B cell (primary cell): ENCODE measurements around the gene THADA.

Source experiments
- CTCF ChIP-seq: fragments of 200-600 bp; IDR thresholded peaks from one replicate; pipeline ENCODE4 v1.8.0; 2022; ENCODE audit warnings: antibody characterized with exemption, mild to moderate bottlenecking
- EZH2 ChIP-seq: IDR thresholded peaks from 2 replicates; pipeline ENCODE4 v1.6.1; 2012; ENCODE audit warnings: borderline replicate concordance, low read depth, mild to moderate bottlenecking, moderate library complexity, low read length; ENCODE audit not compliant: insufficient read depth, poor library complexity, severe bottlenecking

GRCh38 chr2:43221763-43222474 lies 373.9 kb downstream of the THADA start:
- TF ChIP-seq EZH2 (no peak), CTCF (no peak)
